ENCODE results near the gene ARHGAP24. TPM values are rescaled to one million over a fixed set of nuclear protein-coding genes. Genes with fewer than 3 reads are reported as not detected.
A peak's percentile ranks its signal among the peaks of the same experiment; 100 is the strongest.

The ARHGAP24 gene
- total and polyA plus RNA-seq, 8 donors = 10.5 to 34.7 (median 17.1) TPM

GRCh38 chr4:86004030-86004429 is 529.1 kb downstream of the ARHGAP24 start:
- Histone ChIP-seq H3K9me3 (no peaks in the 10 kb centered on the region), H3K27ac (no peak overlapping the region), H3K36me3 (no peaks in the 10 kb centered on the region), H3K4me1 (no peaks in the 10 kb centered on the region), H3K27me3 (no peaks in the 10 kb centered on the region), H3K4me3 (no peak overlapping the region)
- DNase-seq = no peak
- intact Hi-C loops (cut with DNase I) = no loop called here
- ATAC-seq = no peak
- WGBS, 2 donors = 77 to 84% methylated on average over 2 of the region's 2 CpGs
- FAIRE-seq = no peak
- TF ChIP-seq, protein P1, sequence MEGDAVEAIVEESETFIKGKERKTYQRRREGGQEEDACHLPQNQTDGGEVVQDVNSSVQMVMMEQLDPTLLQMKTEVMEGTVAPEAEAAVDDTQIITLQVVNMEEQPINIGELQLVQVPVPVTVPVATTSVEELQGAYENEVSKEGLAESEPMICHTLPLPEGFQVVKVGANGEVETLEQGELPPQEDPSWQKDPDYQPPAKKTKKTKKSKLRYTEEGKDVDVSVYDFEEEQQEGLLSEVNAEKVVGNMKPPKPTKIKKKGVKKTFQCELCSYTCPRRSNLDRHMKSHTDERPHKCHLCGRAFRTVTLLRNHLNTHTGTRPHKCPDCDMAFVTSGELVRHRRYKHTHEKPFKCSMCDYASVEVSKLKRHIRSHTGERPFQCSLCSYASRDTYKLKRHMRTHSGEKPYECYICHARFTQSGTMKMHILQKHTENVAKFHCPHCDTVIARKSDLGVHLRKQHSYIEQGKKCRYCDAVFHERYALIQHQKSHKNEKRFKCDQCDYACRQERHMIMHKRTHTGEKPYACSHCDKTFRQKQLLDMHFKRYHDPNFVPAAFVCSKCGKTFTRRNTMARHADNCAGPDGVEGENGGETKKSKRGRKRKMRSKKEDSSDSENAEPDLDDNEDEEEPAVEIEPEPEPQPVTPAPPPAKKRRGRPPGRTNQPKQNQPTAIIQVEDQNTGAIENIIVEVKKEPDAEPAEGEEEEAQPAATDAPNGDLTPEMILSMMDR (IDR thresholded peaks at IDR 0.05) = no peak

DNA sequence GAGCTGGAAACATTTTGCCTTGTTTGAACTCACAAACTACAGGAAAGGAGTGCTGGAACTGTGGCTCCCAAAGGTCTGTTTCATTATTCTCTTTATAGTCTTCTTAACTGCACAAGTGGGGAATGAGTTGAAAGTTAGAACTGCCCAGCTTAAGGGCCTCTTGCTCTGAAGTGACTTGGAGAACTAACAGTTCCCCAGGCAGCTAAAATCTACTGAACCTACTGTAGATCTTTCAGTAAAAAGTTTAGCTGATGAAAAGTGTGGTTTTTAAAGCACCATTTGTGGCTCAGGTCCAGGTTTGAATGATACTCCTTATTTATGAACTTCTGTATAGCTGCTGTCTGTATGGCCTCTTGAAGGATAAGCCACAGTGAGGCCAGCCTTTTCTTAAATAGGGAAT is 531.1 kb downstream of the ARHGAP24 start:
- no peak for ATAC-seq
- TF ChIP-seq, protein P1 (IDR thresholded peaks at IDR 0.05) = no peak
- H3K4me3 ChIP-seq = no peak overlapping the region
- no peak for FAIRE-seq
- intact Hi-C loops (cut with DNase I) = no loop called here
- no peak overlapping the region for H3K27ac ChIP-seq
- no peak for DNase-seq
- H3K9me3 ChIP-seq = no peaks in the 10 kb centered on the region
- no peaks in the 10 kb centered on the region for H3K27me3 ChIP-seq
- H3K4me1 ChIP-seq = no peaks in the 10 kb centered on the region
- no peaks in the 10 kb centered on the region for H3K36me3 ChIP-seq

- Histone ChIP-seq H3K27ac (no peak overlapping the region), H3K27me3 (no peaks in the 10 kb centered on the region), H3K4me1 (no peaks in the 10 kb centered on the region), H3K9me3 (no peaks in the 10 kb centered on the region), H3K4me3 (no peak overlapping the region), H3K36me3 (no peaks in the 10 kb centered on the region)
- TF ChIP-seq, protein P1 (IDR thresholded peaks at IDR 0.05) = no peak
- WGBS, 2 donors = 94 to 96% methylated on average over 6 of the region's 6 CpGs
- no peak for ATAC-seq
- intact Hi-C loops (cut with DNase I) = no loop called here
- no peak for FAIRE-seq
- DNase-seq = no peak
These were observed 532.1 kb downstream of the ARHGAP24 start for GRCh38 chr4:86007042-86007441.

DNA sequence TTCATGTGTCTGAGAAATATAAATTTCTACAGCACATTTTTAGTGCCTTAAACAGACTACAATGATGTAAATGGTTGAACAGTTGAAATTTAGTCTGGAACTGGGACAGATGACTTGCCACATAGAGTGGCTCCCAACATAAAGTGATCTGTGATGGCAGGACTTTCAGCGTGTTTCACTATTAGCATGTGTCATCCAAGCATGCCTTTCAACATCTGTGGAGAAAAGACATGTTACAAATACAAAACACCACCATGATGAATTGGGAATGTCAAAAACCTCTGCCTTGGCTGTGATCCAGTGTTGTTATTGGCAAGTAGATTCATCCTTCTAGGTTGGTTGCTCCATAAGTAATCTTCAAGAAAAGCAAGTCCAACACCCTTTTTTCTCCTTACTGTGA is 536.2 kb downstream of the ARHGAP24 start:
- H3K27ac ChIP-seq = no peak overlapping the region
- TF ChIP-seq, protein P1 (IDR thresholded peaks at IDR 0.05) = no peak
- intact Hi-C loops (cut with DNase I) = no loop called here
- DNase-seq (no peak), ATAC-seq (peak in 1 of 4 donors; percentile 11), FAIRE-seq (no peak)
- 85 to 86% methylated on average over 1 of the region's 1 CpG for WGBS, 2 donors
- no peaks in the 10 kb centered on the region for H3K27me3 ChIP-seq
- H3K36me3 ChIP-seq = no peaks in the 10 kb centered on the region
- H3K4me3 ChIP-seq = no peak overlapping the region
- no peaks in the 10 kb centered on the region for H3K4me1 ChIP-seq
- no peaks in the 10 kb centered on the region for H3K9me3 ChIP-seq

DNA sequence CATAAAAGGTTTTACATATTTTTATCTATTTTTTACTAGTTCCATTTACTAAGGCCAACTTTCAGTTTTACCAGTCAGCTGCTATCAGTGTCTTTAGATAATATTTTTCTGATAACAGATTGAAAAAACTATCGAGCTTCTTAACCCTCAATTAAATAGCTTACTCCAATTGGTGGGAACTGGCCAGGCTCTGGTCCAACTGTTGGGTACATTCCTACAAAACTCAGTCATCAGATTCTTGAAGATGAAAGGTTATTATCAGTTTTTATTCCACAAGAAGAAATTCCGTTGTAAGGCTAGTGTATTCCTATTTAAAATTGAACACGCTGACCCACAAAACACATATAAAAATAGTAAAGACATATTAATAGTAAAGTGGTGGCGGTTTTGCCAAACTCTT is 538.7 kb downstream of the ARHGAP24 start:
- no peaks in the 10 kb centered on the region for H3K4me1 ChIP-seq
- TF ChIP-seq, protein P1 (IDR thresholded peaks at IDR 0.05) = no peak
- H3K36me3 ChIP-seq = no peaks in the 10 kb centered on the region
- WGBS, 2 donors = 57 to 62% methylated on average over 4 of the region's 4 CpGs
- no peaks in the 10 kb centered on the region for H3K27me3 ChIP-seq
- FAIRE-seq (no peak), ATAC-seq (no peak), DNase-seq (no peak)
- intact Hi-C loops (cut with DNase I) = no loop called here
- H3K4me3 ChIP-seq = no peak overlapping the region
- no peak overlapping the region for H3K27ac ChIP-seq
- H3K9me3 ChIP-seq = no peaks in the 10 kb centered on the region
